Endothelial cell of umbilical vein (primary cell): ENCODE results near the gene RAB8B.

Experiments used
- EZH2 ChIP-seq: IDR thresholded peaks from 2 replicates; pipeline ENCODE4 v1.6.1; 2012; ENCODE audit warnings: borderline replicate concordance, low read depth, mild to moderate bottlenecking, moderate library complexity, low read length, inconsistent platforms; ENCODE audit not compliant: severe bottlenecking
- JUN ChIP-seq: IDR thresholded peaks from 2 replicates; pipeline ENCODE4 v1.6.1; 2011; ENCODE audit warnings: borderline replicate concordance, low read depth; ENCODE audit not compliant: insufficient read length, insufficient read depth
- MYC ChIP-seq: IDR thresholded peaks from one replicate; pipeline ENCODE4 v1.6.1; 2011; ENCODE audit warnings: mild to moderate bottlenecking, low read depth, low read length
- POLR2A ChIP-seq: IDR thresholded peaks from 2 replicates; pipeline ENCODE4 v1.6.1; 2012; ENCODE audit warnings: low read depth, mild to moderate bottlenecking, control low read depth, low read length
- POLR2AphosphoS5 ChIP-seq: IDR thresholded peaks from 2 replicates; pipeline ENCODE4 v1.6.1; 2012; ENCODE audit warnings: low read depth, mild to moderate bottlenecking, control low read depth, low read length, moderate library complexity; ENCODE audit not compliant: insufficient read depth
- TF ChIP-seq, protein P1 (sequence below): IDR thresholded peaks from 2 replicates; pipeline ENCODE4 v1.6.1; 2011; ENCODE audit not compliant: insufficient read depth, insufficient read length
- TF ChIP-seq, protein P2 (sequence below), 2 donors: IDR thresholded peaks; 1 replicate in 1 of 2; 2 replicates in 1 of 2; pipeline ENCODE4 v1.5.1; 2011; ENCODE audit warnings: low read length in 2 of 2, mild to moderate bottlenecking in 2 of 2, moderate library complexity in 2 of 2, control low read depth in 1 of 2, inconsistent platforms in 1 of 2, low read depth in 1 of 2; ENCODE audit not compliant: insufficient read depth in 1 of 2; ENCODE audit errors: extremely low read depth in 1 of 2

DNA sequence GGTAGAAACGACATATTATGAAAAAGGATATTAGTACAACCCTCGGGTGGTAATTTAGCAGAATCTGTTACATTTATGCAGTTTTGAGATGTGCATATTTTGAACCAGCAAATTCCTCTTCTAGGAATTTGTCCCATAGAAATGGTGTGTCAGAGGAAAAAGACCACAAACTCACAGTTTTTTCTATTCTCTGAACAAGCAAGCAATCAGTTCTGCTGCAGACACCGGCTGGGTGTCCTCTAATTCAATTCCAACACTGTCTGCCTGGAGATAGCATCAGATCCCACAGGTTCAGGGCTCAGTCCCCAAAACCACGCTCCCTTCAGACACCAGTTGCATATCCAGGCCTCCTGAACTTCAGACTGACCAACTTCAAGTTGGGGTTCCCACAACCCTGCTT, 124.4 kb downstream of the RAB8B start:
- TF ChIP-seq, protein P1, sequence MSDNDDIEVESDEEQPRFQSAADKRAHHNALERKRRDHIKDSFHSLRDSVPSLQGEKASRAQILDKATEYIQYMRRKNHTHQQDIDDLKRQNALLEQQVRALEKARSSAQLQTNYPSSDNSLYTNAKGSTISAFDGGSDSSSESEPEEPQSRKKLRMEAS, result no peak
- TF ChIP-seq POLR2AphosphoS5 (no peak), EZH2 (no peak), MYC (no peak), JUN (no peak), POLR2A (no peak)
- TF ChIP-seq, protein P2, sequence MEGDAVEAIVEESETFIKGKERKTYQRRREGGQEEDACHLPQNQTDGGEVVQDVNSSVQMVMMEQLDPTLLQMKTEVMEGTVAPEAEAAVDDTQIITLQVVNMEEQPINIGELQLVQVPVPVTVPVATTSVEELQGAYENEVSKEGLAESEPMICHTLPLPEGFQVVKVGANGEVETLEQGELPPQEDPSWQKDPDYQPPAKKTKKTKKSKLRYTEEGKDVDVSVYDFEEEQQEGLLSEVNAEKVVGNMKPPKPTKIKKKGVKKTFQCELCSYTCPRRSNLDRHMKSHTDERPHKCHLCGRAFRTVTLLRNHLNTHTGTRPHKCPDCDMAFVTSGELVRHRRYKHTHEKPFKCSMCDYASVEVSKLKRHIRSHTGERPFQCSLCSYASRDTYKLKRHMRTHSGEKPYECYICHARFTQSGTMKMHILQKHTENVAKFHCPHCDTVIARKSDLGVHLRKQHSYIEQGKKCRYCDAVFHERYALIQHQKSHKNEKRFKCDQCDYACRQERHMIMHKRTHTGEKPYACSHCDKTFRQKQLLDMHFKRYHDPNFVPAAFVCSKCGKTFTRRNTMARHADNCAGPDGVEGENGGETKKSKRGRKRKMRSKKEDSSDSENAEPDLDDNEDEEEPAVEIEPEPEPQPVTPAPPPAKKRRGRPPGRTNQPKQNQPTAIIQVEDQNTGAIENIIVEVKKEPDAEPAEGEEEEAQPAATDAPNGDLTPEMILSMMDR (IDR thresholded peaks at IDR 0.05; ENCODE audit: extremely low read depth in 1 of 2, insufficient read depth in 1 of 2, low read depth in 1 of 2, low read length in 2 of 2), result no peak
